Measurements from ENCODE around the gene KDR.

Gene KDR

GRCh38 chr4:55079451-55080173 is 45.8 kb downstream of the KDR start:
- Histone ChIP-seq H4K20me1 (ENCODE audit: low read depth, low read length) (no peaks in the 10 kb centered on the region), H3K36me3 (ENCODE audit: low read length) (no peaks in the 10 kb centered on the region)

GRCh38 chr4:55078987-55079386 is 46.4 kb downstream of the KDR start:
- no peaks in the 10 kb centered on the region for H3K9me2 ChIP-seq (replicated peaks; ENCODE audit: insufficient read depth, low read length)
- no peaks in the 10 kb centered on the region for H4K20me1 ChIP-seq (ENCODE audit: low read depth, low read length)
- no peak overlapping the region for H3K4me2 ChIP-seq (ENCODE audit: low read depth, low read length, poor library complexity, severe bottlenecking)
- H3K9me3 ChIP-seq (ENCODE audit: insufficient read depth, low read length), result no peaks in the 10 kb centered on the region
- H3K79me2 ChIP-seq (ENCODE audit: insufficient read depth, low read length), result no peaks in the 10 kb centered on the region
- H2AFZ ChIP-seq (ENCODE audit: low read depth, low read length, severe bottlenecking), result no peak overlapping the region
- H3K27me3 ChIP-seq (ENCODE audit: low read length), result no peaks in the 10 kb centered on the region
- H3F3A ChIP-seq (ENCODE audit: insufficient read depth), result no peaks in the 10 kb centered on the region
- no peak overlapping the region for H3K4me3 ChIP-seq (ENCODE audit: insufficient read depth, low read length, poor library complexity, severe bottlenecking)
- TF ChIP-seq CTCF (IDR thresholded peaks at IDR 0.05; ENCODE audit: insufficient read depth, low read length, poor library complexity, severe bottlenecking) (no peak), EZH2phosphoT487 (conservative IDR thresholded peaks at IDR 0.05; ENCODE audit: low read length) (no peak)
- H3K36me3 ChIP-seq (ENCODE audit: low read length), result no peaks in the 10 kb centered on the region
- no peak overlapping the region for H3K9ac ChIP-seq (ENCODE audit: low read length)
- no peak overlapping the region for H3K27ac ChIP-seq (ENCODE audit: low read depth, low read length)

More at GRCh38 chr4:55079451-55080173, 45.8 kb downstream of the KDR start:
- H3K79me2 ChIP-seq (ENCODE audit: insufficient read depth, low read length), result no peaks in the 10 kb centered on the region
- H3F3A ChIP-seq (ENCODE audit: insufficient read depth), result no peaks in the 10 kb centered on the region
- no peak overlapping the region for H3K4me3 ChIP-seq (ENCODE audit: insufficient read depth, low read length, poor library complexity, severe bottlenecking)
- H3K9me3 ChIP-seq (ENCODE audit: insufficient read depth, low read length), result no peaks in the 10 kb centered on the region
- TF ChIP-seq CTCF (IDR thresholded peaks at IDR 0.05; ENCODE audit: insufficient read depth, low read length, poor library complexity, severe bottlenecking), result no peak
- no peak for TF ChIP-seq EZH2phosphoT487 (conservative IDR thresholded peaks at IDR 0.05; ENCODE audit: low read length)
- H3K9ac ChIP-seq (ENCODE audit: low read length), result no peak overlapping the region
- H3K4me2 ChIP-seq (ENCODE audit: low read depth, low read length, poor library complexity, severe bottlenecking), result no peak overlapping the region
- H2AFZ ChIP-seq (ENCODE audit: low read depth, low read length, severe bottlenecking), result no peak overlapping the region
- H3K27me3 ChIP-seq (ENCODE audit: low read length), result no peaks in the 10 kb centered on the region
- H3K27ac ChIP-seq (ENCODE audit: low read depth, low read length), result no peak overlapping the region
- no peaks in the 10 kb centered on the region for H3K9me2 ChIP-seq (replicated peaks; ENCODE audit: insufficient read depth, low read length)

GRCh38 chr4:55077577-55077976 is 47.8 kb downstream of the KDR start:
- Histone ChIP-seq H3F3A (ENCODE audit: insufficient read depth) (no peaks in the 10 kb centered on the region), H3K4me3 (ENCODE audit: insufficient read depth, low read length, poor library complexity, severe bottlenecking) (no peak overlapping the region), H4K20me1 (ENCODE audit: low read depth, low read length) (no peaks in the 10 kb centered on the region), H3K79me2 (ENCODE audit: insufficient read depth, low read length) (no peaks in the 10 kb centered on the region), H2AFZ (ENCODE audit: low read depth, low read length, severe bottlenecking) (no peak overlapping the region), H3K27ac (ENCODE audit: low read depth, low read length) (no peak overlapping the region), H3K36me3 (ENCODE audit: low read length) (no peaks in the 10 kb centered on the region), H3K9ac (ENCODE audit: low read length) (no peak overlapping the region), H3K9me2 (replicated peaks; ENCODE audit: insufficient read depth, low read length) (no peaks in the 10 kb centered on the region), H3K27me3 (ENCODE audit: low read length) (no peaks in the 10 kb centered on the region), H3K9me3 (ENCODE audit: insufficient read depth, low read length) (no peaks in the 10 kb centered on the region), H3K4me2 (ENCODE audit: low read depth, low read length, poor library complexity, severe bottlenecking) (no peak overlapping the region)
- TF ChIP-seq EZH2phosphoT487 (conservative IDR thresholded peaks at IDR 0.05; ENCODE audit: low read length) (no peak), CTCF (IDR thresholded peaks at IDR 0.05; ENCODE audit: insufficient read depth, low read length, poor library complexity, severe bottlenecking) (no peak)

Data from SU-DHL-6 (cell line).